Inferior parietal cortex (tissue), 1 donor: ENCODE results near the gene MYBL2.
"Not testable (repeated sequence)": the region's sequence is repeated elsewhere in the genome, so short reads cannot be mapped to it uniquely, and the experiment has no call there.

Experiments
- DNase-seq: peaks from one replicate; pipeline ENCODE4 v3.0.0-alpha.2; 2016; ENCODE audit errors: extremely low spot score

Gene MYBL2

DNA sequence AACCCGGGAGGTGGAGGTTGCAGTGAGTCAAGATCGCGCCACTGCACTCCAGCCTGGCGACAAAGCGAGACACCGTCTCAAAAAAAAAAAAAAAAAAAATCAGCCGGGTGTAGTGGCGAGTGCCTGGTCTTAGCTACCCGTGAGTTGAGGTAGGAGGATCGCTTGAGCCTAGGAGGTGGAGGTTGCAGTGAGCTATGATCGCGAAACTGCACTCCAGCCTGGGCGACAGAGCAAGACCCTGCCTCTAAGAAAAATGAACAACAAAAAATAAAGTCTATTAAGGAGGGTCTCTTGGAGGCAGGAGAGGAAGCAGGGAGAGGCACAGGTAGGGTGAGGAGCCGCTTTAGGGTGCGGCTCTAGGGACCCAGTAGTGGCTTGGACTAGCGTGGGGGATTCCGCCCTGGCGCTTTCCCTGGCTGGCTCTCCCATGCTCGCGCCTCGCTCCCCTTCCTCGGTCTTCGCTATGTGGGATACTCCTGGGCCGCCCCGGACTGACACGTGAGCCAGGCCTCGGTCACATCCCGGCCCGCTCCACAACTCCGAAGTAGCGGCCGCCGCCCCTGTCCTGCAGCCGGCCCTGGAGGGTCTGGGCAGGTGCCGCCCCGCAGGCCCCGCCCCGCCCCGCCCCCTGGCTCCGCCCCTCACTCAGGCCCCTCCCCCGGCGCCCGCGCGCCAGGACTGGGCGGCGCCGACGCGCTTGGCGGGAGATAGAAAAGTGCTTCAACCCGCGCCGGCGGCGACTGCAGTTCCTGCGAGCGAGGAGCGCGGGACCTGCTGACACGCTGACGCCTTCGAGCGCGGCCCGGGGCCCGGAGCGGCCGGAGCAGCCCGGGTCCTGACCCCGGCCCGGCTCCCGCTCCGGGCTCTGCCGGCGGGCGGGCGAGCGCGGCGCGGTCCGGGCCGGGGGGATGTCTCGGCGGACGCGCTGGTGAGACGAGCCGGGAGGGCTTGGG is at the start of gene MYBL2:
MYBL2 (plus strand) TSS at position 739 of the 953 bp plus-strand sequence; CDS start at position 909, 170 bp downstream.
- DNase-seq = no peak

DNA sequence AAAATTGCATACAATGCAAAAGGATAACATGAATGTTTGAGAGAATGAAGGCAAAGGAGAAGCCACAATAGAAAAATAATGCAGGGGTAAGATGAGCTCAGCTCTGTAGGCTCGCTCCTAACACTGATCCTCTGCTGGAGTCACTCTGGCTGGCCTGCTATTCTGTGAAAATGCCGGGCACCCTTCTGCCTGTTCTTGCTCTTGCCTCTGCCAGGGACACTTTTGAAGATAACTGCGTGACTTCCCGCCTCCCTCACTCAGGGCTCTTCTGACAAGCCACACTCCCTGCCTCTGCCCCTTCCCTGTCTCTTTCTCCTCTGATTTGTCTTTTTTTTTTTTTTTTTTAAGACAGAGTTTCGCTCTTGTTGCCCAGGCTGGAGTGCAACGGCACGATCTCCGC is 35.3 kb upstream of the MYBL2 start:
- no peak for DNase-seq

DNA sequence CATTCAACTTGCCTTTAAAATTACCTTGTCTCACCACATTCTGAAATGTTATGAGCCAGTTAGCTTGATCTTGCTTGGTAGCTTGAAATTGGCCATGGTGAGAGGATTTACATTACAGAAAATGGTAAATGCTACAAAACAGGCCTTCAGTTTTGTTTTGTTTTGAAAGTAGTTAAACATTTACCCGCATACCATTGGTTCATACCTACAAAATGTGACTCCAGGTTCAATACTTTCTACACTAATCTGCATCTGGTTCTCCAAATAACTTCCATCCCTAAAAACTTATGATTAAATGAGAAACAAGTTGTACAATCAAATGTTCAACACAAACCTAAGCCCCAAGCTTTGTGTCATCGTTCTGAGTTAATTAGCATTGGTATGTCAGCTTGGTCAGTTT is 30.5 kb upstream of the MYBL2 start:
- no peak for DNase-seq

DNA sequence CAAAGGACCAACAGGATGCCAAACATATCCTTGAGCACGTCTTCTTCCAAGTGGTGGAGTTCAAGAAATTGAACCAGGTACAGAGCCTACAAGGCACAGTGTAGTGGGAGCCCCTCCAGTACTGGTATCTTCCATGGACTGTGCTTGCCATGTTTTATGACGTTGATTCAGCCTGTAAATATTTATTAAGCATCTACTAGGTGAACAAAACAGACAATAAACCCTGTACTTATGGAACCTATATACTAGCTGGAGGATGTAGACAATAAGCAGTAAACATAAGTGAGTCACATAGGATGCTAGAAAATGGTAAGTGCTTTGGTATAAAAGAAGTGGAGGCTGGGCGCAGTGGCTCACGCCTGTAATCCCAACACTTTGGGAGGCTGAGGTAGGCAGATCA is 24.4 kb upstream of the MYBL2 start:
- DNase-seq = no peak

DNA sequence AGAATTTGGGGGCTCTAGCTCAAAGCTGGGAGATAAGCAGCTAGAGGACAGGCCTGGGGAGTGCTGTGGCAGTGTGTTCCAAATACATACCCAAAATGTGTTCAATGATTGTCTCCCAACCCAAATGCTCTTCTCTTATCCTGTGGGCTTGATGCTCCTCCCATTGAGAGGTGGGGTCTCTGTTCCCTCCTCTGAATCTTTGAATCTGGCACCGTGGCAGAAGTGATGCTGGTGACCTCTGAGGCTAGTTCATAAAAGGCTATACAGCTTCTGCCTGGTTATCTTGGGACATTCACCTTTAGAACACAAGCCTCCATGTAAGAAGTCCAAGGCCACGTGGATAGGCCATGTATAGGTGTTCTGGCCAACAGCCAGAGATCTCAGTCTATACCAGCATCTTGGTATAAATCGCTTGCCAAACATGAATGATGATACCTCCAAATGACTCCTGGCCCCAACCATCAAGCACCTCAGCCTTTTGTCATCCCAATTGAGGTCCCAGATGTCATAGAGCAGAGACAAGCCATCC is 15.9 kb upstream of the MYBL2 start:
- no peak for DNase-seq

DNA sequence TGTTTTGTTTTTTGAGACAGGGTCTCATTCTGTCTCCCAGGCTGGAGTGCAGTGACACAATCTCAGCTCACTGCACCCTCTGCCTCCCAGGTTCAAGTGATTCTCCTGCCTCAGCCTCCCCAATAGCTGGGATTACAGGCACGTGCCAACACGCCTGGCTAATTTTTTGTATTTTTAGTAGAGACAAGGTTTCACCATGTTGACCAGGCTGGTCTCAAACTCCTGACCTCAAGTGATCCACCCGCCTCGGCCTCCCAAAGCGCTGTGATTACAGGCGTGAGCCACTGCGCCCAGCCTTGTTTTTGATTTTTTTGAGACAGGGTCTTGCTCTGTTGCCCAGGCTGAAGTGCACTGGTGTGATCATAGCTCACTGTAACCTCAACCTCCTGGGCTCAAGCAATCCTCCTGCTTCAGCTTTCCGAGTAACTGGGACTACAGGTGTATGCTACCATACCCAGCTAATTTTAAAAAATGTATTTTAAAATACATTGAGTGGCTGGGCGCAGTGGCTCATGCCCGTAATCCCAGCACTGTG is 15.2 kb upstream of the MYBL2 start:
- not testable (repeated sequence) for DNase-seq

DNA sequence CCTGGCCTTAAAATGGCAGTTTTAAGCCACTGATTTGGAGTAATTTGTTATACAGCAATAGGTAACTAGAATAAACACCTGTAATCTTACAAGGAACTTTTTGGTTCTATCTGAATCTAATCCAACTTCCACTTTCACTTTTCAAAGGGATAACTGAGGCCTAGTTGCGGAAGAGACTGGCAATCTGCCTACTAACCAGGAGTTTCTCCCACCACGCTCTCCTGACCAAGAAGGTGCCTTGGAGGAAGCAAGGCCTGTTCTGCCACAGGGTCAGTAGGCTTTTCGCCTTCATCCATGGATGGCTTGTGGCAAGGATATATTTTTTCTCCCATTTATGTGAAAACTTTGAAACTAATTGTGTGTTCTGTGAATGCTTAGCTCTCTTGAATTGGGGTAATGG is 12.9 kb upstream of the MYBL2 start:
- no peak for DNase-seq

DNA sequence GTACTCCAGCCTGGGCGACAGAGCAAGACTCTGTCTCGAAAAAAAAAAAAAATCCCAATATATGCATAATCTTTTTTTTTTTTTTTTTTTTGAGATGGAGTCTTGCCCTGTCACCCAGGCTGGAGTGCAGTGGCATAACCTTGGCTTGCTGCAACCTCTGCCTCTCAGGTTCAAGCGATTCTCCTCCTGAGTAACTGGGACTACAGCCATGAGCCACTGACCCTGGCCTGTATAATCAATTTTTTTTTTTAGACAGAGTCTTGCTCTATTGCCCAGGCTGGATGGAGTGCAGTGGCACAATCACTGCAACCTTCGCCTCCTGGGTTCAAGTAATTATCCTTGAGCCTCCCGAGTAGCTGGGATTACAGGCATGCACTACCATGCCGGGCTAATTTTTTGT is 11.7 kb upstream of the MYBL2 start:
- DNase-seq = not testable (repeated sequence)

DNA sequence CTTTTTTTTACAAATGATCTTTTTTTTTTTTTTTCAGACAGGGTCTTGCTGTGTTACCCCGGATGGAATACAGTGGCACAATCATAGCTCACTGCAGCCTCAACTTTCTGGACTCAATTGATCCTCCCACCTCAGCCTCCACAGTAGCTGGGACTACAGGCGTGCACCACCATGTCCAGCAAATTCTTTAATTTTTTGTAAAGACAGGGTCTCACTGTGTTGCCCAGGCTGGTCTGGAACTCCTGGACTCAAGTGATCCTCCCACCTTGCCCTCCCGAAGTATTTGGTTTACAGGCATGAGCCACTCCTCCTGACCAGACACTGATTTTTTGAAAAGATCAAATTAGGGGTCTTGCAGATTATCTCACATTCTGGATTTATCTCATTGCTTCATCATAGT is 11.0 kb upstream of the MYBL2 start:
- DNase-seq = no peak

DNA sequence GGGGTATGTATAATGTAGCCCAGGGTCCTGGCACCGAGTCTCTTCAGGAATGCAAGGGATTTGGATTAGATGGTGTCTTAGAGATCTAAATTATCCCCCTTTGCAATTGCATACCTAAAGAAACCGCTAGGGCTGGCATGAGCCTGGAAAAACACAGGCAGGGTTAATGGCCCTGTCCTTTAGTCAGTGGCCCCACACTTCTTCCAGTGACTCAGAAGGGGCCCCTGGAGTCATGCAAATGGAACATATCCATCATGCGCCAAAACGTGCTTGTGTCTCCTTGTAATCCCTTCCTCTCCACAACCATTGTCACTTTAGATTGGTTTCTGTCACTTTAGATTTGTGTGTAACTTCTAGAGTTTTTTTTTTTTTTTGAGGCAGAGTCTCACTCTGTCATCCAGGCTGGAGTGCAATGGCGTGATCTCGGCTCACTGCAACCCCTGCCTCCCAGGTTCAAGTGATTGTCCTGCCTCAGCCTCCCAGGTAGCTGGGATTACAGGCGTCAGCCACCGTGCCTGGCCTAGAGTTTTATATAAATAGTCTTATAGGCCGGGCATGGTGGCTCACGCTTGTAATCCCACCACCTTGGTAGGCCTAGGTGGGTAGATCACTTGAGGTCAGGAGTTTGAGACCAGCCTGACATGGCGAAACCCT is 8.7 kb upstream of the MYBL2 start:
- DNase-seq = no peak

DNA sequence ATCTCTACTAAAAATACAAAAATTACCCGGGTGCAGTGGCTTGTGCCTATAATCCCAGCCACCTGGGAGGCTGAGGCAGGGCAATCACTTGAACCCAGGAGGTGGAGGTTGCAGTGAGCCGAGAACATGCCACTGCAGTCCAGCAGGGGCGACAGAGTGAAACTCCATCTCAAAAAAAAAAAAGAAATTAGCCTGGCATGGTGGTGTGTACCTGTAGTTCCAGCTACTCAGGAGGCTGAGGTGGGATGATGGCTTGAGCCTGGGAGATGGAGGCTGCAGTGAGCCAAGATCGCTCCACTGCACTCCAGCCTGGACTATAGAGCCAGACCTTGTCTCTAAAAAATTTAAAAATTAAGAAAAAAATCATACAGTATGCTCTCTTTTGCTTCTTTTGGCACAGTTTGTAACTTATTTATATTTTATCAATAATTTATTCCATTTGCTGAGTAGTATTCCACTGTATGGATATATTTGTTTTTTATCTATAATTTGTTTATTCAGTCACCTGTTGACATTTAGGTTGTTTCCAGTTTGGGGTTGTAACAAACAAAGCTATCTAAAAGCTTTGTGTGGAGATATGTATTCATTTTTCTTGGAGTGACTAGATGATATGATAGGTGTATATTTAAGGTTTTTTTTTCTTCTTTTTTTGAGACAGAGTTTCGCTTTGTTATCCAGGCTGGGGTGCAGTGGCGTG is 8.0 kb upstream of the MYBL2 start:
- no peak for DNase-seq

DNA sequence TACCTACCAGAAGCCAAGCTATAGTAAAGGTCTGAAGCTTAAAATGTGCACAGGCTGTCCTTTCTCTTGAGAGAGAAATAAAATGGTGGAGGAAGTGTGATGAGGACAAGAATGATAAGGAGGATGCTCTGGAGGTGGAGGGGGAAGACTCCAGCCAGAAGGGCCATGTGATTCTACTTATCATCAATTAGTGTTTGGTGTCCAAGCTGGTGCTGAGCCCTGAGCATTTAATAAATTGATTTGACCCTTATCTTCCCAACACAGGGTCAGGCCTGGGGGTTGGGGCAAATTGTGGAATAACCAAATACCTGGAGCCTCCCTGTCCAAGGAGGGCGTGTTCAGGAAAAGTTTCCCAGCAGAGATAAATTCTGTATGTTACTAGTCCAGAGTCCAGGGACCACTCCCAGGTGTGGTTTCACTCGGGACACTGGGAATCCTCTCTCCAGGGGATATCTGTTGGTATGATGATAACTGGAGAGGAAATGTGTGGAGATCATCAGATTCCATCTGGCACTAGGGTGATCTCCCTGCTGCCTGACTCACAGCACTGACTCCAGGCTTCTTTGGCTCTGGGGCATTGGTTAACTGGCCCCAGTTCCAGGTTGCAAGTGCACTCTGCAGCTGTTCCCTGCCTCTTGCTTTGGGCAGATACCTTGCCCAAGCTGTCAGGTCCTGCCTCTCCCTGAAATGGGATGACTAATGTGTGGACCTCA is 3.8 kb upstream of the MYBL2 start:
- no peak for DNase-seq

DNA sequence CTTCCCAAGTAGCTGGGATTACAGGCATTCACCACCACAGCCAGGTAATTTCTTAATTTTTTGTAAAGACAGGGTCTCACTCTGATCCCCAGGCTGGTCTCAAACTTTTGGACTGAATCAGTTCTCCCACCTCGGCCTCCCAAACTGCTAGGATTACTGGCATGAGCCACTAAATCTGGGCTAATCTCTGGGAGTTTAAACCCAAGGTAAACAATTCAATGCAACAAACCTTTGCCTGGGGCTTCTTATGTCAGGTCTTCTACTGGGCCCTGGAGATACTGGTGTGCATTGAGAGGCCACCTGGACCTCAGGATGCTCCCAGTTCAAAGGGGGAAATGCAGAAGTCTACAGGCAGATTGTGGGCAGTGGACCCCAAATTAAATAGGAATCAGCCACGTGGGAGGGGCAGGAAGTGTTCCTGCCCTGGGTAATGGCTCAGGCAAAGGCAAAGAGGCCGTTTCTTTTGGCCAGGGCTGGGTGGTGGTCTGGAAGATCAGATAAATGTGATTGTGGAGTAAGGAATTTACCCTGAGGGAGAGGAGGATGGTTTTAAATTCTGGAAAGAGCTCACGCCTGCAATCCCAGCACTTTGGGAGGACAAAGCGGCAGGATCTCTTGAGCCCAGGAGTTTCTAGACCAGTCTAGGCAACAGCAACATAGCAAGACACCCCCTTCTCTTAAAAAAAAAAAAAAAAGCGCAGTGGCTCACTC is 1.3 kb upstream of the MYBL2 start:
- no peak for DNase-seq

DNA sequence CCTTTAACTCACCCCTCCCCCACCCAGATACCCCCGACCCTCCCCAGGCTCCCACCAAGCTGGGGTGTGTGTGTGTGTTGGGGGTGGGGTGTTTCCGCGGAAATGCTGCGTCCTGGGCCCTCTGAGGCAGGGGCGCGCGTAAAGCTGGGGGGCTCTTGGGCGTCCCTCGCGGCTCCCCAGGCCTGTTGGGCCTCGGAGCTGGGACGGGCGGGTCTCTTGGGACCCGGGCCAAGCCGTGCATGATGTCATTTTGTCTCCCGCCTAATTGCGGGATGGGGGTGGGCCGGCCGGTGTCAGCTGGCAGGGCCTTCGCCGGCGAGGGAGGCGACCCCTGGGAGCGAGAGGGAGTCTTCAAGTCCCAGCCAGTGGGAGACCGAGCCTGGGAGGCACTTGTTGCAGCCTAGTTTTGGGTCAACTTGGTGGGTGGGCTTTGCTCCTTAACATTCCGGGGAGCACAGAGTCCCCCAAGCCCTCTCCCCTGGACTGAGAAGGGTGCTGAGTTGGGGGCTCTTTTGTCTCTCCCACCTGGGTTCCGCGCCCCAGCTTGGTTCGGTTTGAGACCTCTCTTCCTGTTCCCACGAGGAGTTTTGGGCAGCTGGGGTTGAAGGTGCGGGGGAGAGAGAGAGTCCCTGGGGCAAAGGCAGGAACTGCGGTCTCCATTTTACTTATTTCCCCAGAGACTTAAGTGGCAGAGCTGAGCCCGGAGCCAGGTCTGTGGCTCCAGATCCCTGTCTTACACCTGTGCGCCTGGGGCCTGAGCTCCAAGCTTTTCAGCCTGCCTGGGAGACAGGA is 623 bp downstream of the MYBL2 start:
- no peak for DNase-seq

DNA sequence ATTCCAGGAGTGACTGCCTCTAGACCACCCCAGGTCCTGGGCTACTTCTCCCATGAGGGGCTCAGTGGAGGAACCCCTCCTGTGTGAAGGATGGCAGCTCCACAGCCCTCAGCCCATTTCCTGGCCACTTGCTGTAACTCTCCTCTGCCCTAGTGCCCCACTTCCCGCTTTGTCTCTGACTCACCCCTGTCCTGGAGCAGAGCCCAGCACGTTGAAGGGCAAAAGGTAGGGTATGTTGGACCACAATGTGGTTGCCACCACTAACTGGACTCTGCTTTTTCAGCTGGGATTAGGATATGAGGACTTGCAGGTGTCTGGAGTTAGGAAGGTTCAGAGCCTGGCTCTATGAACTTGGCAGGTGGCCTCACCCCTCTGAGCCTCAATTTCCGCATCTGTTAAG is 2.4 kb downstream of the MYBL2 start:
- no peak for DNase-seq

DNA sequence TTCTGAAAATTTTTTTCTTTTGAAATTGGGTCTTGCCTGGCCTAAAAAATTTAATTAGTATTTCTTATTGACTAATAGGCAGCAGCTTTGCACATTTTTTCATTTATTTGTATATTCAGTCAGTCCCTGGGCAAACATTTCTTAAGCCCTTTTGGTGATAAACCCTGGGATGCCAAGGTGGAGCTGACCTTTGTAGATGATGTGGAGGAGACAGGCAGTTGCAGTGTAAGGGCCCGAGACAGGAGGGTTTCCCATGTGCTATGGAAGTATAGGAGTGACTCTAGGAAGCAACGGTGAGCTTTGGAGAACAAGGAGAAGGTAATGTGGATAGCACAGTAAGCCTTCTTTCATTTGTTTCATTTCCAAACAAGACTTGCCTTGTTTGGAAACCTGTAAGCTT is 3.5 kb downstream of the MYBL2 start:
- no peak for DNase-seq

DNA sequence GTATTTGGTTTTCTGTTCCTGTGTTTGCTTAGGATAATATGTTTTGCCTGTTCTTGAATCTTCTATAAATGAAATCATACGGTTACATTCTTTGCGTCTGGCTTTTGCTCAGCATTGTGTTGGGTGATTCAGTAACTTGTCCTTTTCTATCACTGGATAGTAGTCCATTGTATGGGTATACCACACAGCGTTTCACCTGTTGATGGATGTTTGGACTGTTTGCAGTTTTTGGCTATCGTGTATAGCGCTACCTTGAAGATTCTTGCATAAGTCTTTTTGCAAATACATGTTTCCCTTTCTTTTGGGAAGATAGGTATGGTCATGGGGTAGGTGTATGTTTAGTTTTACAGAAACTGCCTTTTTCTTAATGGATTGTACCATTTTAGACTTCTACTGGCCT is 9.5 kb downstream of the MYBL2 start:
- no peak for DNase-seq

DNA sequence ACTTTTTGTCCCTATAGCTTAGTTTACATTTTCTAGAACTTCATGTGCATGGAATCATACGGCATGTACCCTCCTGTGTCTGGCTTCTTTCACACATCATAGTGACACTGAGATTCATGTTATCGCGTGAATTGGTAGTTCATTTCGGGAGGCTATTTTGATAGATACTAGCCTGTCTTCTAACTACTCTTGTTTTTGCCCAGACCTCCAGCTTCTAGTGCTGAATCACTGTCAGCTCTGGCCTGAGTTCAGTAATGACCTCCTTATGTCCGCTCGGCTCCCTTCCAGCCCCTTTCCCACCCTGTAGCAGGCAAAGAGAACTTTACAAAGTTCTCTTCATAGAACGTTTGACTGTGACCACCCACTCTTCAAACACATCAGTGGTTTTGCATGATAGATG is 14.1 kb downstream of the MYBL2 start:
- no peak for DNase-seq

DNA sequence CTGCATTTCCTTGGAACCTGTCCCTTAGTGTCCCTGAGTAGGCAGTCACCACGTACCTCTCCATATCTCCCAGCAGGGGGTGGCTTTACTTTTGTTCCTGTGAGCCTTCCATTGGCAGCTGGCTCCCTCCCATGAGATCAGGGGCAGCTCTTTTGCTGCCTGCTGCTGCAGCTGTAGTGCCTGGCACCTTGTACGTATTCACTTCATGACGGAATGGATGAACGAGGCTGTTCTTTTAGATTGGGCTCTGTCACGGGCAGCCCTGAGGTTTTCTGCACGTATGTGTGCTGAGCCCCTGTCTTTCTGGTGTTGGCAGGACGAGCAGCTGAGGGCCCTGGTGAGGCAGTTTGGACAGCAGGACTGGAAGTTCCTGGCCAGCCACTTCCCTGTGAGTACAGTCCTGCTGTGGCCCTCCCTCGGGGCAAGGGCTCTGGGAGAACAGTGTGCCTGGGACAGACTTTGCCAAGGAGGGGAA is 14.6 kb downstream of the MYBL2 start:
- DNase-seq = no peak

DNA sequence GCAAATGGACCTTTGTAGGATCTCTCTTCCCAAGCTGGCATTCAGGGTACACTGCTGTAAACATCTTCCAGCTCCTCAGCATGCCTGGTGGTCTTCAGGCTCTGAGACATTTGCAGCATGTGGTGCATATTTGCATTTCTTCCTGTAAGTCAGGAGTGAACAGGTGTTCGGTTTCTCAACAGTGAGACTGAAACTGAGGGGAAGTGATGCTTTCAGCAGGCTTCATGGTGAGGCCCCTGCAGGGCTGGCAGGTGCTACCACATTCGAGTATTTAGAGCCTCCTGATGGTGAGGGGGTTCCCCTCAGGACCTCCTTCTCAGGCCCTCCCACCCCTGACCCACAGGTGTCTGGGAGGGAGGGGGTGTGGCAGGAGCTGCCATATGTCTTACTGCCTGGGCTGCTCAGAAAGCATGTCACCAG is 15.1 kb downstream of the MYBL2 start:
- no peak for DNase-seq
